DLD1 (cell line): Measurements from ENCODE around the gene CEP44.
"Not testable (repeated sequence)": the region's sequence is repeated elsewhere in the genome, so short reads cannot be mapped to it uniquely, and the experiment has no call there.

Experiments used
- in situ Hi-C: cut with HindIII; loops from 2 replicates; pipeline ENCODE4 v1.10.0; 2017; ENCODE audit warnings: low sequenced_read_pairs

Gene CEP44

GRCh38 chr4:174277433-174277832, 6.3 kb upstream of the CEP44 start:
- in situ Hi-C loops, result no loop called here

DNA sequence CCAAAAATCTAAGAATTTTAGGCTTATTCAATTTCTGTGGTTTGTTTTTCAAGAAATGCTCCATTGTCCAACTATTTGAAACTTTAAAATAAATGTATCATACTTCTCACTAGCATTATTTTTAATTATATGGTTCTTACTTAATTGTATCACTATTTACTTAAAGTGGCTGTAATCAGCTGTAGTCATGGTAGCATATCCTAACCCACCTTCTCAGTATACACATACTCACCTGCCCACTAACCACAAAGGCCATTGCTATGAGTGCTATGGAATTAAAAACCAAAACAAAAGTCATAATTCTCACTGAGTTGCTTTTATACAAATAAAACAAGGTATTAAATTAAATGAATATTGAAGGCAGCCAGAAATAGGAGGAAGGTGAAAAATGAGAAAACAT, 5.2 kb upstream of the CEP44 start:
- in situ Hi-C loops, result no loop called here

GRCh38 chr4:174279433-174280155, 4.1 kb upstream of the CEP44 start:
- in situ Hi-C loops, result no loop called here

DNA sequence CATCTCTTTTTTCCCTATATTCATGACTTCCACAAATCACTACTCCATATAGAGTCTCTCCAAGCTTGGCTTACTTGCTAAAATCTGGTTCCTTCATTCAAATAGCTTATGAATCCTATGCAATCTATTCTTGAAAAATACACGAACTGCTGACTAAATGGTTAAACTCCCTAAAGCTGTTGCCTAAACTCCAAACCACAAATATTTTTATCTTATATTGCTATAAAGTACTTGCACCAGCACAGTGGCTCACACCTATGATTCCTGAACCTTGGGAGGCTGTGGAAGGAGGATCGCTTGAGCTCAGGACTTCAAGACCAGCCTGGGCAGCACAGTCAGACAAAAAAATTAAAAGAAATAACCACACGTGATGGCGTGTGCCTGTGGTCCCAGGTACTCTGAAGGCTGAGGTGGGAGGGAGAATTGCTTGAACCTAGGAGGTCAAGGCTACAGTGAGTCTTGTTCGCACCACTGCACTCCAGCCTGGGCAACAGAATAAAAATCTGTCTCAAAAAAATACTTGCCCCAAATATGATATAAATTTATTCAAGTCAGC, 2.5 kb upstream of the CEP44 start:
- in situ Hi-C loops, result no loop called here

- in situ Hi-C loops, result no loop called here
Observed at GRCh38 chr4:174281901-174282300, 1.8 kb upstream of the CEP44 start.

- in situ Hi-C loops, result no loop called here
Observed at GRCh38 chr4:174282836-174283506, 740 bp upstream of the CEP44 start.

GRCh38 chr4:174284487-174284886, 776 bp downstream of the CEP44 start:
- in situ Hi-C loops, result no loop called here

DNA sequence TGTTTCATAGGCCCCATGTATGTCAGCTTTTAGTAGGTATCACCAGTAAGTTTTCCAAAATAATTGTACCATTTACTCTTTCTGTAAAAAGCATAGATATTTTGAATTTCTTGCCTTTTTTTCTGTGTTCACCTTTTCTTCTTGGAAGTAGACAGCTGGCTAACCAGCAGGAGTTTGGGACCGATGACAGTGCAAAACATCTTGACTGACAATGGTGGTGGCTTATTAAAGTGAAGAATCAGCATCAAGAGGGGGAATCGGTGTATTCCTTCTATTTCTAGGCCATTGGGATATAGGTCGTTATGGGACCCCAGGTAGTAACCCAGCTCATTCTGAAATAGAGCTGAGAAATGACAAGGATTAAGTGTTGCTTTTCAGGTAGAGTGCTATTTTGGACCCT, 3.2 kb downstream of the CEP44 start:
- in situ Hi-C loops, result no loop called here

DNA sequence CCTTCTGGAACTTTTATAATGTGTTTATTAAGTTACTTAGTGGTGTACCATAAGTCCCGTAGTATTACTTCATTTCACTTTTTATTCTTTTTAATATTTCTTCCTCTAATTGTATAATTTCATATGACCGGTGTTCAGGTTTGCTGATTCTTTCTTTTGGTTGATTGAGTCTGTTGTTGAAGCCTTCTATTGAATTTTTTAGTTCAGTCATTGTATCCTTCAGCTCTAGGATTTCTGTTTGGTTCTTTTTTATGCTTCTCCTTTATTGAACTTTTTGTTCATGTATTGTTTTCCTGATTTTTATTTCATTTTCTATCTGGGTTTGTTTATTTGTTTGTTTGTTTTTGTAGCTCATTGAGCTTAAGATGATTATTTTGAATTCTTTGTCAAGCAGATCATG, 8.8 kb downstream of the CEP44 start:
- in situ Hi-C loops, result no loop called here

- in situ Hi-C loops, result not testable (repeated sequence)
Observed at GRCh38 chr4:174294641-174295040, 10.9 kb downstream of the CEP44 start.

DNA sequence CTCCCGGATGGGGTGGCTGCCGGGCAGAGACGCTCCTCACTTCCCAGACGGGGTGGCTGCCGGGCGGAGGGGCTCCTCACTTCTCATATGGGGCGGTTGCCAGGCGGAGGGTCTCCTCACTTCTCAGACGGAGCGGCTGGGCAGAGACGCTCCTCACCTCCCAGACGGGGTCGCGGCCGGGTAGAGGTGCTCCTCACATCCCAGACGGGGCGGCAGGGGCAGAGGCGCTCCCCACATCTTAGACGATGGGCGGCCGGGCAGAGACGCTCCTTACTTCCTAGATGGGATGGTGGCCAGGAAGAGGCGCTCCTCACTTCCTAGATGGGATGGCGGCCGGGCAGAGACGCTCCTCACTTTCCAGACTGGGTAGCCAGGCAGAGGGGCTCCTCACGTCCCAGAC, 11.4 kb downstream of the CEP44 start:
- in situ Hi-C loops, result not testable (repeated sequence)

- in situ Hi-C loops, result no loop called here
Observed at GRCh38 chr4:174303687-174304086, 20.0 kb downstream of the CEP44 start.

- in situ Hi-C loops, result no loop called here
Observed at GRCh38 chr4:174304664-174305063, 21.0 kb downstream of the CEP44 start.

GRCh38 chr4:174305961-174306360, 22.2 kb downstream of the CEP44 start:
- in situ Hi-C loops, result no loop called here

DNA sequence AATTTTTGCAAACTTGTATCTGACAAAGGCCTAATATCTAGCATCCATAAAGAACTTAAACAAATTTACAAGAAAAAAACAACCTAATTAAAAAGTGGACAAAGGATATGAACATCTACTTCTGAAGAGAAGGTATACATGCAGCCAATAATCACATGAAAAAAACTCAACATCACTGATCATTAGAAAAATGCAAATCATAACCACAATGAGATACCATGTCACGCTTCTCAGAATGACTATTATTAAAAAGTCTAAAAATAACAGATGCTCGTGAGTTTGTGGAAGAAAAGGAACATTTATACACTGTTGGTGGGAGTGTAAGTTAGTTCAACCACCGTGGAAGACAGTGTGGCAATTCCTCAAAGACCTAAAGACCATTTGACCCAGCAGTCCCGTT, 24.0 kb downstream of the CEP44 start:
- in situ Hi-C loops, result no loop called here

- in situ Hi-C loops, result no loop called here
Observed at GRCh38 chr4:174312993-174313392, 29.3 kb downstream of the CEP44 start.

DNA sequence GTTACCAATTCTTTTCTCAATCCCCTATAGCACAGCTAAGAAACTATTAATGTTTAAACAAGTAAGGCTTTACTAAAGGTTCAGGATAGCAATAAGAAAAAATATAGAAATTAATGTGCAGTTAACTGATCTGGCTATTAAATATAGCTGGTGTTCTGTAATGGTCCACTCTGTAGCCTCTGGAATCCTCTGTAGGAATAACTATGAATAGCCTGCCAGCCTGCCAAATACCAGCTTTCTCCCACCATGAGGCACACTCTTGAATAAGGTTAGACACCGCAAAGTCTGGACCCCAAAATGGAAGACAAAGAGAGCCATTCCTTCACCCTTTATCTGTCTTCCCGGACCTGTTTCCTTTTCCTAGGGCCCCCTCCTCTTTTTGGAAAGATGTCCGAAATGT, 30.6 kb downstream of the CEP44 start:
- in situ Hi-C loops, result no loop called here

- in situ Hi-C loops, result no loop called here
Observed at GRCh38 chr4:174314770-174315169, 31.1 kb downstream of the CEP44 start.

GRCh38 chr4:174316546-174316945, 32.8 kb downstream of the CEP44 start:
- in situ Hi-C loops, result no loop called here

- in situ Hi-C loops, result no loop called here
Observed at GRCh38 chr4:174316954-174317353, 33.2 kb downstream of the CEP44 start.

- in situ Hi-C loops, result no loop called here
Observed at GRCh38 chr4:174317531-174317930, 33.8 kb downstream of the CEP44 start.
